ENCODE data around the gene STYXL2. TPM values are rescaled to one million over a fixed set of nuclear protein-coding genes. Genes with fewer than 3 reads are reported as not detected.

Gene STYXL2
- total and polyA plus RNA-seq, 9 of the 15 experiments (the other 6 are each of a cell fraction or from before 2014, with no cell fraction given) = not detected

GRCh38 chr1:167065471-167065870, 28.4 kb upstream of the STYXL2 start (continued):
- no peak for TF ChIP-seq MGA (IDR thresholded peaks at IDR 0.05)
